Endothelial cell (in vitro differentiated cells): Measurements from ENCODE around the gene DCAF15. TPM values are rescaled to one million over a fixed set of nuclear protein-coding genes. Genes with fewer than 3 reads are reported as not detected.

ENCODE experiments used
- DNase-seq: peaks from one replicate; pipeline ENCODE4 v3.0.0; 2021; ENCODE audit warnings: low spot score
- H3K27ac Mint-ChIP-seq: one replicate; pipeline ENCODE4 v1.8.0; 2021; ENCODE audit warnings: mixed read lengths, inconsistent platforms; ENCODE audit not compliant: unreplicated experiment
- H3K27me3 Mint-ChIP-seq: one replicate; pipeline ENCODE4 v1.8.0; 2021; ENCODE audit warnings: mild to moderate bottlenecking, moderate library complexity, mixed read lengths, inconsistent platforms; ENCODE audit not compliant: unreplicated experiment
- H3K36me3 Mint-ChIP-seq: one replicate; pipeline ENCODE4 v1.8.0; 2021; ENCODE audit warnings: mild to moderate bottlenecking, low read depth, mixed read lengths, inconsistent platforms; ENCODE audit not compliant: unreplicated experiment
- H3K4me1 Mint-ChIP-seq: one replicate; pipeline ENCODE4 v1.8.0; 2021; ENCODE audit warnings: mild to moderate bottlenecking, mixed read lengths, inconsistent platforms; ENCODE audit not compliant: unreplicated experiment
- H3K4me3 Mint-ChIP-seq: one replicate; pipeline ENCODE4 v1.8.0; 2021; ENCODE audit warnings: mild to moderate bottlenecking, mixed read lengths, inconsistent platforms; ENCODE audit not compliant: unreplicated experiment
- H3K9me3 Mint-ChIP-seq: one replicate; pipeline ENCODE4 v1.8.0; 2021; ENCODE audit warnings: mixed read lengths, inconsistent platforms; ENCODE audit not compliant: unreplicated experiment
- total RNA-seq: library from RNA; stranded (reverse); fragmentation: NEBNext Ultra II Directional; extraction: Animal tissue kit (Norgen Biotek cat#: 25700); gene quantifications from one replicate; pipeline ENCODE4 v1.2.1, GENCODE V29; 2021; ENCODE audit not compliant: unreplicated experiment
- TF ChIP-seq, protein P1 (sequence below): fragments of 200-600 bp; sonication (generic); IDR thresholded peaks from one replicate; pipeline ENCODE4 v1.5.0; 2021; ENCODE audit warnings: antibody characterized with exemption; ENCODE audit not compliant: unreplicated experiment

The DCAF15 gene
- total RNA-seq, 1 donor from 2014 or later = 53.0 TPM

DNA sequence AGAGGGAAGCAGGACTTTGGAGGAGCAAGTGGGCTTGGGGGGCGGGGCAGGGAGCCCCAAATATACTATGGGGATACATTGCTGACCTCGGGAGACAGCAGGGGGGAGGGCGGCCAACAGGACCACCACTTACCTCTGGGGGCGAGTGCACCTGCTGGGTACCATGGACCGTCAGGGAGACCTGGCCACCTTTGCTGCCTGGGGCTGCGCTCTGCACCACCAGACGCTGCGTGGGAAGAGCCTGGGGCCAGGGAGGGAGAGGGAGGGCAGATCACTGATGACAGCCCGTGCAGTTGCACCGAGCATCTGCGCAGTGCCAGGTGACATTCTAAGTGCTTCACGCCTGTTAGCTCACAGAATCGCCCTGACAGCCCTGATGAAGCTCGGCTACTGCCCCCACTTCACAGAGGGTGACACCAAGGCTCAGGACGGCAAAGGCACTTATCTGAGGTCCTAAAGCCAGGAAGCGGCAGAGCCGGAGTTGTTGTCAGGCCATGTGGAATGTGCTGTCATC lies 29.7 kb downstream of the DCAF15 start:
- TF ChIP-seq, protein P1, sequence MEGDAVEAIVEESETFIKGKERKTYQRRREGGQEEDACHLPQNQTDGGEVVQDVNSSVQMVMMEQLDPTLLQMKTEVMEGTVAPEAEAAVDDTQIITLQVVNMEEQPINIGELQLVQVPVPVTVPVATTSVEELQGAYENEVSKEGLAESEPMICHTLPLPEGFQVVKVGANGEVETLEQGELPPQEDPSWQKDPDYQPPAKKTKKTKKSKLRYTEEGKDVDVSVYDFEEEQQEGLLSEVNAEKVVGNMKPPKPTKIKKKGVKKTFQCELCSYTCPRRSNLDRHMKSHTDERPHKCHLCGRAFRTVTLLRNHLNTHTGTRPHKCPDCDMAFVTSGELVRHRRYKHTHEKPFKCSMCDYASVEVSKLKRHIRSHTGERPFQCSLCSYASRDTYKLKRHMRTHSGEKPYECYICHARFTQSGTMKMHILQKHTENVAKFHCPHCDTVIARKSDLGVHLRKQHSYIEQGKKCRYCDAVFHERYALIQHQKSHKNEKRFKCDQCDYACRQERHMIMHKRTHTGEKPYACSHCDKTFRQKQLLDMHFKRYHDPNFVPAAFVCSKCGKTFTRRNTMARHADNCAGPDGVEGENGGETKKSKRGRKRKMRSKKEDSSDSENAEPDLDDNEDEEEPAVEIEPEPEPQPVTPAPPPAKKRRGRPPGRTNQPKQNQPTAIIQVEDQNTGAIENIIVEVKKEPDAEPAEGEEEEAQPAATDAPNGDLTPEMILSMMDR = no peak
- H3K4me3 Mint-ChIP-seq = no peak overlapping the region
- H3K36me3 Mint-ChIP-seq = no peaks in the 10 kb centered on the region
- peaks cover 12% of the 10 kb centered on the region for H3K27me3 Mint-ChIP-seq
- peaks cover 11% of the 10 kb centered on the region for H3K4me1 Mint-ChIP-seq
- DNase-seq = no peak
- no peaks in the 10 kb centered on the region for H3K9me3 Mint-ChIP-seq
- no peak overlapping the region for H3K27ac Mint-ChIP-seq

DNA sequence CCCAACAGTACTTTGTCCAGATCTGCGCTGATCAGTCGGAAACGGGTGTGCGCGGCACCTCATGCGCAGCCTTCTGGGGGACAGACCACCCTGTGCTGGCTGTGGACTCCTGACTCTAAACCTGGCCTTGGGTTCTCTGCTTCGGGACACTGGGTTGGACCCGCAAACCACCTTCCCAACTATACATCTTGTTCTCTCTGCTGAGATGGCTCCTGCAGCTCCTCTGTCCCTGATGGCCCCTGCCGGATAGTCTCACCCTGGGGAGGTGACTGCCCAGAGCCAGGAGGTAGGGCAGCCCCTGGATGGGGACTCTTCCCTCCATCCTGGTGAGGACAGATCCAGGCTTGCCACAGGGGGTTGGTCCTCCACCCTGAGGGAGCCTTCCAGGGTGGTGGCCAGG lies 30.5 kb downstream of the DCAF15 start:
- Mint-ChIP-seq H3K4me3 (no peak overlapping the region), H3K4me1 (peaks cover 18% of the 10 kb centered on the region), H3K27ac (no peak overlapping the region), H3K27me3 (peaks cover 13% of the 10 kb centered on the region), H3K9me3 (no peaks in the 10 kb centered on the region), H3K36me3 (no peaks in the 10 kb centered on the region)
- no peak for DNase-seq
- TF ChIP-seq, protein P1 = no peak

DNA sequence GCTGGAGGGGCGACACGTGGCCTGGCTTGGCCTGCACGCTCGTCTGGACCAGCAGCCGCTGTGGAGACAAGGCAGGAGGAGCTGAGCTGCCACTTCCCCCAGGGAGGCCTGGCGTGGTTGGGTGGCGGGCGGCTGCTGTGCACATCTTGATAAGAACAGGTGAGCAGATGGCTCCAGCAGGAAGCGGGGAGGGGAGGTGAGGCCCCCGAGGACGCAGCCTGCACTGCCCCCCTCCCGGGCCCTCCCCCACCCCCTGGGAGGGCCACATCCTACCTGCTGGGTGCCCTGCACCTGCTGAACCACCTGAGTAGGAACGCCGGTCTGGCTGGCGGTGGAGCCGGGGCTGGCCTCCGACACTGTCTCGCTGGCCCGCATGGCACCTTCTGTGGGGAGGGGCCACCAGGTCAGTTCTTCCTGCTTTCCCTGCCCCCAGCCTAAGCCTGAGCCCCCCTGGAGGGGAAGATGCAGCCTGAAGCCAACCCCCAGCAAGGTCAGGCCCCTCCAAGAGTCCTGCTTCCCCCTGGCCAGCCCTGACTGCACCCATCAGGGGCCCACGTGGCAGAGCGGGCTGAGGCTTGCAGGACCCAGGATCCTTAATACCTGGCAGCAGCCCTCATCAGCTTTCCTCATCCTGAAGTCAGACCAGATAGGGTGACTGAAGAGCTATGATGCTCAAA lies 31.0 kb downstream of the DCAF15 start:
- no peak overlapping the region for H3K27ac Mint-ChIP-seq
- peaks cover 21% of the 10 kb centered on the region for H3K4me1 Mint-ChIP-seq
- H3K9me3 Mint-ChIP-seq = no peaks in the 10 kb centered on the region
- peaks cover 14% of the 10 kb centered on the region for H3K27me3 Mint-ChIP-seq
- DNase-seq = no peak
- no peaks in the 10 kb centered on the region for H3K36me3 Mint-ChIP-seq
- TF ChIP-seq, protein P1 = no peak
- no peak overlapping the region for H3K4me3 Mint-ChIP-seq

DNA sequence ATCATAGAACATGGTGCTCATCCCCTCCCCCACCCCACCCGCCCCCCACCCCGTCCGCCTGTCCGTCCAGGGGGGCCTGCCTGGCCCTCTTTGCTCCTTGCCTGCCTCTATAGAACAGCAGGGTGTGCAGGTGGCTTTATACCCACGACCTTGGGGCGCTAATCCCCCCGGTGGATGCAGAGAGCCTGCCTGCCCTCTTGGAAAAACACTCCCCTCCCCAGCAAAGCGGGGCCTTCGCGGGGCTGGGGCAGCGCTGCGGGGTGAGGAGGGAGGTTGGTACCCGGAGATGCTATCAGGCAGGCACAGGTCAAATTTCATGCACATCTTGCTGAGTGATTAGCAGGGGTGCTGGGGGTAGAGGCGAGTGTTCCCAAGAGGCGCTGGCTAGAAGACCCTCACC lies 31.9 kb downstream of the DCAF15 start:
- no peaks in the 10 kb centered on the region for H3K9me3 Mint-ChIP-seq
- TF ChIP-seq, protein P1 = no peak
- no peak overlapping the region for H3K27ac Mint-ChIP-seq
- H3K4me3 Mint-ChIP-seq = no peak overlapping the region
- peaks cover 21% of the 10 kb centered on the region for H3K4me1 Mint-ChIP-seq
- peaks cover 15% of the 10 kb centered on the region for H3K27me3 Mint-ChIP-seq
- no peak for DNase-seq
- no peaks in the 10 kb centered on the region for H3K36me3 Mint-ChIP-seq
